GM19397 (cell line): ENCODE data around the gene TCF19.

Experiments
- ATAC-seq: cut with Tn5 transposase; IDR thresholded peaks from one replicate; pipeline ENCODE4 v1.9.1; 2021; ENCODE audit warnings: mild to moderate bottlenecking, moderate library complexity; ENCODE audit not compliant: unreplicated experiment

Gene TCF19

GRCh38 chr6:31202259-31203166 lies 44.1 kb downstream of the TCF19 start:
- ATAC-seq: no peak

GRCh38 chr6:31203345-31203979 lies 45.1 kb downstream of the TCF19 start:
- ATAC-seq: peak; percentile 47

- ATAC-seq: no peak
Measured at GRCh38 chr6:31204751-31205145, 46.4 kb downstream of the TCF19 start.

GRCh38 chr6:31205638-31206037 lies 47.2 kb downstream of the TCF19 start:
- no peak for ATAC-seq

- no peak for ATAC-seq
Measured at GRCh38 chr6:31208506-31208905, 50.1 kb downstream of the TCF19 start.

GRCh38 chr6:31209137-31209536 lies 50.7 kb downstream of the TCF19 start:
- no peak for ATAC-seq

GRCh38 chr6:31210123-31210522 lies 51.7 kb downstream of the TCF19 start:
- no peak for ATAC-seq

- no peak for ATAC-seq
Measured at GRCh38 chr6:31210741-31211532, 52.5 kb downstream of the TCF19 start.
